ENCODE measurements around the gene EIF3K.

Gene EIF3K

GRCh38 chr19:38632476-38633213, 13.7 kb downstream of the EIF3K start:
- DNase-seq (ENCODE audit: low read depth) = no peak
- no peak overlapping the region for H3K4me3 ChIP-seq (ENCODE audit: low read depth, low read length)
- TF ChIP-seq CTCF (IDR thresholded peaks at IDR 0.05; ENCODE audit: insufficient read depth, low read depth, low read length, missing control alignments) = no peak

- DNase-seq (ENCODE audit: low read depth) = peak; percentile 72
- peak; percentile 87 for TF ChIP-seq CTCF (IDR thresholded peaks at IDR 0.05; ENCODE audit: insufficient read depth, low read depth, low read length, missing control alignments)
- H3K4me3 ChIP-seq (ENCODE audit: low read depth, low read length) = no peak overlapping the region
Measured at GRCh38 chr19:38634757-38635482, 15.9 kb downstream of the EIF3K start.

DNA sequence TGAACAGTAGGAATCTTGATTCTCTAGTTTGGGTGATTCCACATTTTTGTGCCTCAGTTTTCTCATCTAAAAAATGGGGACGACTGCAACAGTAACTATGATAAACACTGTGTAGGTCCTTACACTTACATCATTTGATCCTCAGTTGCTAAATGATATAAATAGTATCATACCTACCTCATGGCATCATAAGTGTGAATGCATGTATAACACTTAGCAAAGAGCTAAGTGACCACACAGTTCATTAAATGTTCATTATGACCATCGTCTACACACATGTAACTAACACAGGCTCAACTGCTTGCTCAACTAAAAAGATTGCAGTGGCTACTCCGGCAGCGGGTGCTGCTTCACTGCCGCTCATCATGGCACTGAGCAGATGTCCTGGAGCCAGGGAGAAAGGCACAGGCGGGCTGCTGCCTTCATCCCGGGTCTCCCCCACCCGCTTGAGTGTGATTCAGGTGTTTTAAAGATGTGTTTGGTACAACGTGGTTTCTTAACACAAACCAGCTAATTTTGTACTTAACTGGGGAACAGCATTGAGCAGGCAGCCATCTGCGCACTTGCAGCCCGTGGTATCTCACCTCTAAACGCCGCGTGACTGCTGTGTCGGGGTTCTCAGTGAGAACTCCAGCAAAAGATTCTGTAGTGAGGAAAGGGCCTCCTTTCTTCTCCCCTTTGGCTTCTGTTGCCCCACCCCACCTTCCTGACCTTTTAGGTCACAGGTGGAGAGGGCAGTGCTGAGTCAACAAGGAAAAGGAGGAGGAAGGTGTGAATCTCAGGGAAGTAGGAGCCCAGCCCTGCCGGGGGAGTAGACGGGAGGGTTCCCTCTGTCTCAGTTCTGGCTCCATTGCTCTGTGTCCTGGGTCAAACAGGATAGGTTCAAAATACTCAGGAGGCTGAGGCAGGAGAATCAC, 16.8 kb downstream of the EIF3K start:
- TF ChIP-seq CTCF (IDR thresholded peaks at IDR 0.05; ENCODE audit: insufficient read depth, low read depth, low read length, missing control alignments) = no peak
- H3K4me3 ChIP-seq (ENCODE audit: low read depth, low read length) = no peak overlapping the region
- no peak for DNase-seq (ENCODE audit: low read depth)

- no peak overlapping the region for H3K4me3 ChIP-seq (ENCODE audit: low read depth, low read length)
- DNase-seq (ENCODE audit: low read depth) = no peak
- no peak for TF ChIP-seq CTCF (IDR thresholded peaks at IDR 0.05; ENCODE audit: insufficient read depth, low read depth, low read length, missing control alignments)
Measured at GRCh38 chr19:38638461-38638860, 19.5 kb downstream of the EIF3K start.

GRCh38 chr19:38639679-38640078, 20.7 kb downstream of the EIF3K start:
- DNase-seq (ENCODE audit: low read depth) = no peak
- H3K4me3 ChIP-seq (ENCODE audit: low read depth, low read length) = no peak overlapping the region
- TF ChIP-seq CTCF (IDR thresholded peaks at IDR 0.05; ENCODE audit: insufficient read depth, low read depth, low read length, missing control alignments) = no peak

- TF ChIP-seq CTCF (IDR thresholded peaks at IDR 0.05; ENCODE audit: insufficient read depth, low read depth, low read length, missing control alignments) = no peak
- H3K4me3 ChIP-seq (ENCODE audit: low read depth, low read length) = no peak overlapping the region
- no peak for DNase-seq (ENCODE audit: low read depth)
Measured at GRCh38 chr19:38640368-38640767, 21.4 kb downstream of the EIF3K start.

Data from GM12865 (cell line).